ENCODE measurements around the gene CDH3.

GRCh38 chr16:68605746-68606145 is 39.4 kb upstream of the CDH3 start:
- TF ChIP-seq POLR2A (IDR thresholded peaks at IDR 0.05; ENCODE audit: low read length): no peak
- no peak for TF ChIP-seq GATA1 (IDR thresholded peaks at IDR 0.05; ENCODE audit: low read depth, low read length)
